Measurements from ENCODE around the gene SS18L1.

The SS18L1 gene

GRCh38 chr20:62216636-62217566 is 73.3 kb downstream of the SS18L1 start:
- no peak for DNase-seq

- DNase-seq = no peak
Observed at GRCh38 chr20:62217913-62218773, 74.6 kb downstream of the SS18L1 start.

- DNase-seq = no peak
Observed at GRCh38 chr20:62219101-62219991, 75.8 kb downstream of the SS18L1 start.

- peak; percentile 27 for DNase-seq
Observed at GRCh38 chr20:62219992-62220665, 76.6 kb downstream of the SS18L1 start, which contains the start of gene HRH3. HRH3 (minus strand) TSS chr20:62220278; CDS start chr20:62219970, 308 bp downstream.

- no peak for DNase-seq
Observed at GRCh38 chr20:62220666-62221568, 77.3 kb downstream of the SS18L1 start.

- no peak for DNase-seq
Observed at GRCh38 chr20:62222266-62222850, 78.8 kb downstream of the SS18L1 start.

- DNase-seq = no peak
Observed at GRCh38 chr20:62222972-62223371, 79.4 kb downstream of the SS18L1 start.

GRCh38 chr20:62223571-62223970 is 80.0 kb downstream of the SS18L1 start:
- no peak for DNase-seq

GRCh38 chr20:62224113-62224855 is 80.7 kb downstream of the SS18L1 start:
- no peak for DNase-seq

GRCh38 chr20:62225026-62225425 is 81.5 kb downstream of the SS18L1 start:
- DNase-seq = no peak

GRCh38 chr20:62225820-62226635 is 82.5 kb downstream of the SS18L1 start:
- no peak for DNase-seq

GRCh38 chr20:62226707-62227590 is 83.4 kb downstream of the SS18L1 start:
- DNase-seq = no peak

GRCh38 chr20:62227591-62227976 is 84.0 kb downstream of the SS18L1 start:
- no peak for DNase-seq

- DNase-seq = no peak
Observed at GRCh38 chr20:62227977-62228958, 84.7 kb downstream of the SS18L1 start.

- no peak for DNase-seq
Observed at GRCh38 chr20:62228982-62229545, 85.5 kb downstream of the SS18L1 start.

GRCh38 chr20:62229667-62230066 is 86.1 kb downstream of the SS18L1 start:
- DNase-seq = no peak
